MM.1S (cell line): ENCODE results near the gene CCDC28B.

Experiments
- EZH2phosphoT487 ChIP-seq: fragments of 300-600 bp; sonication (generic); IDR thresholded peaks from 2 replicates; pipeline ENCODE4 v1.6.1; 2018; ENCODE audit warnings: antibody characterized with exemption, low read length
- TF ChIP-seq, protein P1 (sequence below): fragments of 300-600 bp; sonication (generic); IDR thresholded peaks from 2 replicates; pipeline ENCODE4 v1.5.1; 2016; ENCODE audit warnings: antibody characterized with exemption, low read length, mixed read lengths

DNA sequence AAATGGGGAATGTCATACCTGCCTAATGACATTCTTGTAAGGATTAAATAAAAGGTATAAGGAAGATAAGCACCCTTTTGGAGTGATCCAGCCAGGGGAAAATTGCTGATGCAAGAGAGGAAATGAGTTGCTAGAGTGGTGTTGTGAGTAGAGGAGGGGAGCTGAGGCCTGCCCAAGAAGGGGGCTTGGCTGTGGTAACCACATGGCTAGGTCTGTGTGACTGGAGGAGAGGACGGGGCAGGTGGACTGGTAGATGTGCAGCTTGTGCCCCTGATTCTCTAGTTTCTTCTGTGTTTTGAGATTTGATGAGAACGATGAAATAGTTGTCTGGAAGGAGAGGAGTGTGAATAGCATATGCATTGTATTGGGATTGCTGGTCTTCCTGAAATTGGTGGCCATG is 14.3 kb upstream of the CCDC28B start:
- TF ChIP-seq, protein P1, sequence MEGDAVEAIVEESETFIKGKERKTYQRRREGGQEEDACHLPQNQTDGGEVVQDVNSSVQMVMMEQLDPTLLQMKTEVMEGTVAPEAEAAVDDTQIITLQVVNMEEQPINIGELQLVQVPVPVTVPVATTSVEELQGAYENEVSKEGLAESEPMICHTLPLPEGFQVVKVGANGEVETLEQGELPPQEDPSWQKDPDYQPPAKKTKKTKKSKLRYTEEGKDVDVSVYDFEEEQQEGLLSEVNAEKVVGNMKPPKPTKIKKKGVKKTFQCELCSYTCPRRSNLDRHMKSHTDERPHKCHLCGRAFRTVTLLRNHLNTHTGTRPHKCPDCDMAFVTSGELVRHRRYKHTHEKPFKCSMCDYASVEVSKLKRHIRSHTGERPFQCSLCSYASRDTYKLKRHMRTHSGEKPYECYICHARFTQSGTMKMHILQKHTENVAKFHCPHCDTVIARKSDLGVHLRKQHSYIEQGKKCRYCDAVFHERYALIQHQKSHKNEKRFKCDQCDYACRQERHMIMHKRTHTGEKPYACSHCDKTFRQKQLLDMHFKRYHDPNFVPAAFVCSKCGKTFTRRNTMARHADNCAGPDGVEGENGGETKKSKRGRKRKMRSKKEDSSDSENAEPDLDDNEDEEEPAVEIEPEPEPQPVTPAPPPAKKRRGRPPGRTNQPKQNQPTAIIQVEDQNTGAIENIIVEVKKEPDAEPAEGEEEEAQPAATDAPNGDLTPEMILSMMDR: no peak
- TF ChIP-seq EZH2phosphoT487: no peak
